GM19468 (cell line): ENCODE measurements around the gene ZSWIM5.
"Not testable (repeated sequence)": the region's sequence is repeated elsewhere in the genome, so short reads cannot be mapped to it uniquely, and the experiment has no call there.

ENCODE experiments used
- ATAC-seq: cut with Tn5 transposase; IDR thresholded peaks from one replicate; pipeline ENCODE4 v1.9.1; 2021; ENCODE audit warnings: mild to moderate bottlenecking, moderate library complexity, moderate number of reproducible peaks; ENCODE audit not compliant: unreplicated experiment; ENCODE audit errors: extremely low read depth

ZSWIM5 gene

DNA sequence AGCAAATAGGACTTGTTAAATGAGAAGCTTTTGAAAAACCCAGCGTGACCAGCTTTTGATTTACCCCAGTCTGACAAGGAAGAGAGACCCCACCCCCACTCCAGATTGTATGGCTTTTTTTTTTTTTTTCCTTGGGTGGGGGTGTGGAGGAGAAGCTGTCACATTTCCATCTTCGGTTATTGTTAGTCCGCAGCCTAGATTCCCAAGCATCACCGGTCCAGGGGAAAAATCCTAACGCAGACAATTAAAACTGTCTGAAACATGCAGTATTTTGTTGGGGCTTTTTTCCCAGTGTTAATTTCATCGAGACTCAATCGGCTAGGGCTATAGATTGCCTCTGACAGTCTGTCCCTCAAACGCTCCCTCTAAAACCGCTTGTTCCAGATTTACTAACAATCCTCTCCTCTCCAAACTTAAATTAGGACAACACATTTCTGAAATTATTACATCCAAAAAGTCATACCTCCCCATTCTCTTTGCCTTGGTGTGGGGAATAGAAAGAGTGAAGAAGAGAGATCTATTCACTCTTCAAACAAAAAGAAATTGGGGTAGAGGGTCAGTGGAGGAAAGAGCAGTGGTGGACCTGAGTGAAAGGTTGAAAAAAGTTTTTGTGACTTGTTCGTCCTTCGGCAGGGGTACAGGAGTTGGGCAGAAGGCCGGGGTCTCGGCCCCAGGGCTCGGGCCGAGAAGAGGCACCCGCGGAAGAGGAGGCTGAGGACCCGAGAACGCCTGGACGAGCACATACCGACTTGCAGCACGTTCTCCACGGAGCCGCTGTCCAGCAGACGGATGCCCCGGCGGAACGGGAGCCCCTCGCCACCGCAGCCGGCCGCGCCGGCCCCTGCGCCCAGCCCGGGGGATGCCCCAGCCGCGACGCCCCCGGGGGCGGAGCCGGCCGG, 1.1 kb downstream of the ZSWIM5 start:
- ATAC-seq, result no peak

GRCh38 chr1:45200906-45201500, 5.4 kb downstream of the ZSWIM5 start:
- no peak for ATAC-seq

GRCh38 chr1:45200435-45200834, 6.0 kb downstream of the ZSWIM5 start:
- no peak for ATAC-seq

DNA sequence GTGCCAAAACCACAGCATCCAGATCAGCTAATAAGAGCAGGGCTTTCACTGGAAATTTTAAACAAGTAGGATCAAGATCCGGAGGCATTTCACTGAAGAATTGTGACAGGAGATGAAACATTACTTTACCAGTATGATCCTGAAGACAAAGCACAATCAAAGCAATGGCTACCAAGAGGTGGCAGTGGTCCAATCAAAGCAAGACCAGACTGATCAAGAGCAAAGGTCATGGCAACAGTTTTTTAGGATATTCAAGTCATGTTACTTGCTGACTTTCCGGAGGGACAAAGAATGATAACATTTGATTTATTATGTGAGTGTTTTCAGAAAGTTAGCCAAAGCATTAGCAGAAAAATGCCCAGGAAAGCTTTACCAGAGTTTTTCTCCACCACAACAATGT, 8.2 kb downstream of the ZSWIM5 start:
- no peak for ATAC-seq

GRCh38 chr1:45196863-45197262, 9.5 kb downstream of the ZSWIM5 start:
- ATAC-seq, result no peak

- no peak for ATAC-seq
These were observed 15.0 kb downstream of the ZSWIM5 start for GRCh38 chr1:45191418-45191783.

- ATAC-seq, result no peak
These were observed 18.7 kb downstream of the ZSWIM5 start for GRCh38 chr1:45187725-45188124.

DNA sequence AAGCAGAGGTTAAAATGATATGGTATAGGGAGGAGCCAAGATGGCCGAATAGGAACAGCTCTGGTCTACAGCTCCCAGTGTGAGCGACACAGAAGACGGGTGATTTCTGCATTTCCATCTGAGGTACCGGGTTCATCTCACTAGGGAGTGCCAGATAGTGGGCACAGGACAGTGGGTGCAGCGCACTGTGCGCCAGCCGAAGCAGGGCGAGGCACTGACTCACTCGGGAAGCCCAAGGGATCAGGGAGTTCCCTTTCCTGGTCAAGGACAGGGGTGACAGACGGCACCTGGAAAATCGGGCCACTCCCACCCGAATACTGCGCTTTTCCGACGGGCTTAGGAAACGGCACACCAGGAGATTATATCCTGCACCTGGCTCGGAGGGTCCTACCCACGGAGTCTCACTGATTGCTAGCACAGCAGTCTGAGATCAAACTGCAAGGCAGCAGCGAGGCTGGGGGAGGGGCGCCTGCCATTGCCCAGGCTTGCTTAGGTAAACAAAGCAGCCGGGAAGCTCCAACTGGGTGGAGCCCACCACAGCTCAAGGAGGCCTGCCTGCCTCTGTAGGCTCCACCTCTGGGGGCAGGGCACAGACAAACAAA, 26.4 kb downstream of the ZSWIM5 start:
- ATAC-seq, result not testable (repeated sequence)

DNA sequence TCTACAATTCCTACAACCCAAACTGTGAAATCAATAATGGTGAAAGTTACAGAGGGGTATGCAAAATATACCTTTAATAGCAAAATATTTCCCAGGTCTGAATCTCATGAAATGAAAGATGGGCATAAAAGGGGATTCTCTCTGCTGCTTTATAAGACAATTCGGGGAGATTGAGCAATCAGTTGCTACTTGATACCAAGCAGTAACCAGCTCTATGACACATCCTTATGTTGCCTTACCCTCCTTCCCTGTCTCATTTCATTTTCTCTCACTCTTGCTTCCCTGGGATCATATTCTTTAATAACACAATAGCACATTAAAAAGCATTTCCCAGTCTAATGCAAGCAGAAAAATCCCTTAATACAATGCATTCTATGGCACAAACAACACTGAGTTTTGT, 29.0 kb downstream of the ZSWIM5 start:
- ATAC-seq, result no peak

GRCh38 chr1:45172764-45173163, 33.6 kb downstream of the ZSWIM5 start:
- ATAC-seq, result no peak

GRCh38 chr1:45172005-45172404, 34.4 kb downstream of the ZSWIM5 start:
- no peak for ATAC-seq

GRCh38 chr1:45171575-45171974, 34.8 kb downstream of the ZSWIM5 start:
- ATAC-seq, result no peak

GRCh38 chr1:45170151-45170742, 36.2 kb downstream of the ZSWIM5 start:
- ATAC-seq, result no peak

- not testable (repeated sequence) for ATAC-seq
These were observed 38.5 kb downstream of the ZSWIM5 start for GRCh38 chr1:45167947-45168346.

DNA sequence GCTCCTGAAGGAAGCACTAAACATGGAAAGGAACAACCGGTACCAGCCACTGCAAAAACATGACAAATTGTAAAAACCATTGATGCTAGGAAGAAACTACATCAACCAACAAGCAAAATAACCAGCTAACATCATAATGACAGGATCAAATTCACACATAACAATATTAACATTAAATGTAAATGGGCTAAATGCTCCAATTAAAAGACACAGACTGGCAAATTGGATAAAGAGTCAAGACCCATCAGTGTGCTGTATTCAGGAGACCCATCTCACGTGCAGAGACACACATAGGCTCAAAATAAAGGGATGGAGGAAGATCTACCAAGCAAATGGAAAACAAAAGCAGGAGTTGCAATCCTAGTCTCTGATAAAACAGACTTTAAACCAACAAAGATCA, 42.1 kb downstream of the ZSWIM5 start:
- ATAC-seq, result not testable (repeated sequence)

DNA sequence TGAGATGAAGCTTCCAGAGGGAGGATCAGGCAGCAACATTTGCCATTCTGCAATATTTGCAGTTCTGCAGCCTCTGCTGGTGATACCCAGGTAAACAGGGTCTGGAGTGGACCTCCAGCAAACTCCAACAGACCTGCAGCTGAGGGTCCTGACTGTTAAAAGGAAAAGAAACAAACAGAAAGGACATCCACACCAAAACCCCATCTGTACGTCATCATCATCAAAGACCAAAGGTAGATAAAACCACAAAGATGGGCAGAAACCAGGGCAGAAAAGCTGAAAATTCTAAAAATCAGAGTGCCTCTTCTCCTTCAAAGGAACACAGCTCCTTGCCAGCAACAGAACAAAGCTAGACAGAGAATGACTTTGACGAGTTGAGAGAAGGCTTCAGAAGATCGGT, 43.3 kb downstream of the ZSWIM5 start:
- not testable (repeated sequence) for ATAC-seq

DNA sequence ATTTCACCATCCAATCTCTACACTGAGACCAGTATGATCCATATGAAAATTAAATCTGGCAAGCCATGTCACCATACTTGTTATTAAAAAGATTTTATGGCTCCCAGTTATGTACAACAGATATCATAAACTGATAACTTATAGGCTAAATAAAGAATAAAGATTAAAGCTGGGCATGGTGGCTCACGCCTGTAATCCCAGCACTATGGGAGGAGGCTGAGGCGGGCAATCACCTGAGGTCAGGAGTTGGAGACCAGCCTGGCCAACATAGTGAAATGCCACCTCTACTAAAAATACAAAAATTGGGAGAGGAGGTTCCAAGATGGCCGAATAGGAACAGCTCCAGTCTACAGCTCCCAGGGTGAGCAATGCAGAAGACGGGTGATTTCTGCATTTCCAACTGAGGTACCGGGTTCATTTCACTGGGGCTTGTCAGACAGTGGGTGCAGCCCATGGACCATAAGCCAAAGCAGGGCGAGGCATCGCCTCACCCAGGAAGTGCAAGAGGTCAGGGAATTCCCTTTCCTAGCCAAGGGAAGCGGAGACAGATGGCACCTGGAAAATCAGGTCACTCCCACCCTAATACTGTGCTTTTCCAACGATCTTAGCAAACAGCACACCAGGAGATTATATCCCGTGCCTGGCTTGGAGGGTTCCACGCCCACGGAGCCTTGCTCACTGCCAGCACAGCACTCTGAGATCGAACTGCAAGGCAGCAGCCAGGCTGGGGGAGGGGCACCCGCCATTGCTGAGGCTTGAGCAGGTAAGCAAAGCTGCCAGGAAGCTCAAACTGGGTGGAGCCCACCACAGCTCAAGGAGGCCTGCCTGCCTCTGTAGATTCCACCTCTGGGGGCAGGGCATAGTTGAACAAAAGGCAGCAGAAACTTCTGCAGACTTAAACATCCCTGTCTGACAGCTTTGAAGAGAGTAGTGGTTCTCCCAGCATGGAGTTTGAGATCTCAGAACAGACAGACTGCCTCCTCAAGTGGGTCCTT, 44.1 kb downstream of the ZSWIM5 start:
- not testable (repeated sequence) for ATAC-seq

DNA sequence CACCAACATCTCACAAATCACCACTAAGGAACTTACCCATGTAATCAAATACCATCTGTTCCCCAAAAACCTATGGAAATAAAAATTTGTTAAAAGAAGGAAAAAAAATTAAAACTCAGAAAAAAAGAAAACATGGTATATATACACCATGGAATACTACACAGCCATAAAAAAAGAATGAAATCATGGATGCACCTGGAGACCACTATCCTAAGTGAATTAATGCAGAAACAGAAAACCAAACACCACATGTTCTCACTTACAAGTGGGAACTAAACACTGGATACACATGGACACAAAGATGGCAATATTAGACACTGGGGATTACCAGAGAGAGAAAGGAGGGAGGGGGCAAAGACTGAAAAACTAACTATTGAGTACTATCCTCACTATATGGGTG, 50.4 kb downstream of the ZSWIM5 start:
- ATAC-seq, result no peak

DNA sequence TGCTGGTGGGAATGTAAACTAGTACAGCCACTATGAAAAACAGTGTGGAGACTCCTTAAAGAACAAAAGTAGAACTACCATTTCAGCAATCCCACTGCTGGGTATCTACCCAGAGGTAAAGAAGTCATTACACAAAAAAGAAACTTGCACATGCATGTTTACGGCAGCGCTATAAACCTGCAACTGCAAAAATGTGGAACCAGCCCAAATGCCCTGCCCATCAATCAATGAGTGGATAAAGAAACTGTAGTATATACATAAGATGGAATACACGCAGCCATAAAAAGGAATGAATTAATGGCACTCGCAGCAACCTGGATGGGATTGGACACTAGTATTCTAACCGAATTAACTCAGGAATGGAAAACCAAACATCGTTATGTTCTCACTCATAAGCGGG, 51.0 kb downstream of the ZSWIM5 start:
- no peak for ATAC-seq

DNA sequence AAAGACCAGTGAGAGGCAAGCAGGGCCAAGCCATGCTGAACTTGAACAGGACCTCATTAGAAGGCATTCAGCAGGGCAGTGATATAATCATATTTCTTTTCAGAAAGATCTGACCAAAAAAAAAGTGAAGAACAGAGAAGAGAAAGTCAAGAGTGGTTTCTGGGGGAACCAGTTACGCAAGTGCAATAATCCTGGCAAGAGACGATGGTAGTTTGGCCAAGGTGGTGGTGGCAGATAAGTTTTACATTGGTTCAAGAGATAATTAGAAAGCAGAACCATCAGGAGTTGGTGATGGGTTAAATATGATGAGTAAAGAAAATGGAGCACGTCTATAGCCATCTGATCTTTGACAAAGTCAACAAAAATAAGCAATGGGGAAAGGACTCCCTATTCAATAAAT, 54.3 kb downstream of the ZSWIM5 start:
- ATAC-seq, result no peak
